SK-MEL-5 (cell line): ENCODE results near the gene UBA7. TPM values are rescaled to one million over a fixed set of nuclear protein-coding genes. Genes with fewer than 3 reads are reported as not detected.
"Not testable (repeated sequence)": the region's sequence is repeated elsewhere in the genome, so short reads cannot be mapped to it uniquely, and the experiment has no call there.

Source experiments
- DNase-seq: peaks from one replicate; pipeline ENCODE4 v3.0.0-alpha.2; 2016; ENCODE audit warnings: low read depth, low spot score
- in situ Hi-C: cut with HindIII; loops from 2 replicates; pipeline ENCODE4 v1.10.0; 2016; ENCODE audit warnings: low sequenced_read_pairs, high pct_unique_total_duplicates, low pct_unique_long_range_greater_than_20kb
- total RNA-seq: library from RNA; depleted of rRNA; stranded (reverse); fragments of >200 nt; shearing (Covaris generic); gene quantifications from 2 replicates; pipeline ENCODE4 v1.2.3, GENCODE V29; 2014

UBA7 gene
- total RNA-seq, 1 experiment from 2014 or later, result 4.1 TPM

GRCh38 chr3:49790626-49791411 lies 22.9 kb downstream of the UBA7 start:
- DNase-seq, result no peak

GRCh38 chr3:49788056-49788455 lies 25.7 kb downstream of the UBA7 start:
- DNase-seq, result no peak
- in situ Hi-C loops, result no loop called here

More at GRCh38 chr3:49790626-49791411, 22.9 kb downstream of the UBA7 start:
- in situ Hi-C loops, result no loop called here

- DNase-seq, result no peak
- in situ Hi-C loops, result no loop called here
Observed at GRCh38 chr3:49787536-49787935, 26.2 kb downstream of the UBA7 start.

GRCh38 chr3:49787182-49787464 lies 26.6 kb downstream of the UBA7 start:
- no peak for DNase-seq
- in situ Hi-C loops, result no loop called here

GRCh38 chr3:49786357-49787181 lies 27.2 kb downstream of the UBA7 start, which contains the start of gene IP6K1:
IP6K1 (minus strand) TSS chr3:49786542; CDS start chr3:49748040, 38,502 bp downstream.
- DNase-seq, result peak; percentile 100
- in situ Hi-C loops, result no loop called here

GRCh38 chr3:49785565-49786356 lies 28.0 kb downstream of the UBA7 start:
- in situ Hi-C loops, result no loop called here
- DNase-seq, result no peak

GRCh38 chr3:49782277-49782676 lies 31.5 kb downstream of the UBA7 start:
- DNase-seq, in situ Hi-C loops: not testable (repeated sequence)

GRCh38 chr3:49781415-49782199 lies 32.1 kb downstream of the UBA7 start:
- DNase-seq, result no peak
- in situ Hi-C loops, result no loop called here

- in situ Hi-C loops, DNase-seq: not testable (repeated sequence)
Observed at GRCh38 chr3:49780975-49781365, 32.8 kb downstream of the UBA7 start.

- peak; percentile 25 for DNase-seq
- in situ Hi-C loops, result no loop called here
Observed at GRCh38 chr3:49780080-49780974, 33.4 kb downstream of the UBA7 start.

GRCh38 chr3:49779358-49780079 lies 34.2 kb downstream of the UBA7 start:
- peak; percentile 36 for DNase-seq
- in situ Hi-C loops, result no loop called here

GRCh38 chr3:49776101-49776500 lies 37.7 kb downstream of the UBA7 start:
- DNase-seq, in situ Hi-C loops: not testable (repeated sequence)

- in situ Hi-C loops, result no loop called here
- no peak for DNase-seq
Observed at GRCh38 chr3:49775538-49775937, 38.2 kb downstream of the UBA7 start.

- no peak for DNase-seq
- in situ Hi-C loops, result no loop called here
Observed at GRCh38 chr3:49772703-49773102, 41.0 kb downstream of the UBA7 start.

- in situ Hi-C loops, result no loop called here
- DNase-seq, result no peak
Observed at GRCh38 chr3:49771340-49771938, 42.3 kb downstream of the UBA7 start.

- in situ Hi-C loops, result no loop called here
- DNase-seq, result no peak
Observed at GRCh38 chr3:49769926-49770325, 43.8 kb downstream of the UBA7 start.
